GM19463 (cell line): ENCODE measurements around the gene C17orf50.
A peak's percentile ranks its signal among the peaks of the same experiment; 100 is the strongest.
"Not testable (repeated sequence)": the region's sequence is repeated elsewhere in the genome, so short reads cannot be mapped to it uniquely, and the experiment has no call there.

ENCODE experiments used
- ATAC-seq: cut with Tn5 transposase; IDR thresholded peaks from one replicate; pipeline ENCODE4 v1.9.1; 2021; ENCODE audit warnings: mild to moderate bottlenecking, moderate library complexity; ENCODE audit not compliant: unreplicated experiment

The C17orf50 gene

DNA sequence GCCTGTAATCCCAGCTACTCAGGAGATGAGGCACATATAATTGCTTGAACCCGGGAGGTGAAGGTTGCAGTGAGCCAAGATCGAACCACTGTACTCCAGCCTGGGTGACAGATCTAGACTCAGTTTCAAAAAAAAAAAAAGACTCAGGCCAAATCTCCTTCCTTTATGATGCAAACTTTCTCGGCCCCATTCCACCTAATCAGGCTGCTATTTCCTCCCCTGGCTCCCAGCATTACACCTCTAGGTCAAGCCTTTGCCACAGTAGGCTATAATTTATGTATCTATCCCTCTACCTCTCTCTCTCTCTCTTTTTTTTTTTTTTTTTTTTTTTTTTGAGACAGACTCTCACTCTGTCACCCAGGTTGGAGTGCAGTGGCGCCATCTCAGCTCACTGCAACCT, 9.1 kb upstream of the C17orf50 start:
- not testable (repeated sequence) for ATAC-seq

DNA sequence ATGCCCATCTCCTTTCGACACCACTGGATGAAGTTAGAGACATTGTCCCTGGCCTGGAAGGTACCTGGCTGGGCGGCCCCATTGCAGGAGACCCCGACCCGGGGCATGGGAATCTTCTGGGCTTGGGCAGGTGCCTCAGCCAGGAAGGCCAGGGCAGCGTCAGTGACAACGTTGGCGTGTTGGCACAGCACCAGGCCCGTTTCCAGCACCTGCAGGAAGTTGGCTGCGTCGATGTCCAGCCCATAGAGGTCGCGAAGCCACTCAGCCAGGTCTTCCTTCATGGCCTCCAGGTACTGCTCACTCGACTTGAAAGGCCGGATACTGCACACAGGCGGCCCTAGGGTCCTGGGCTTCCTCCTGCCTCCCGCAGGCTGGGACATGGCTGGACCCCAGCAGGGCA, 8.2 kb upstream of the C17orf50 start:
- ATAC-seq: no peak

DNA sequence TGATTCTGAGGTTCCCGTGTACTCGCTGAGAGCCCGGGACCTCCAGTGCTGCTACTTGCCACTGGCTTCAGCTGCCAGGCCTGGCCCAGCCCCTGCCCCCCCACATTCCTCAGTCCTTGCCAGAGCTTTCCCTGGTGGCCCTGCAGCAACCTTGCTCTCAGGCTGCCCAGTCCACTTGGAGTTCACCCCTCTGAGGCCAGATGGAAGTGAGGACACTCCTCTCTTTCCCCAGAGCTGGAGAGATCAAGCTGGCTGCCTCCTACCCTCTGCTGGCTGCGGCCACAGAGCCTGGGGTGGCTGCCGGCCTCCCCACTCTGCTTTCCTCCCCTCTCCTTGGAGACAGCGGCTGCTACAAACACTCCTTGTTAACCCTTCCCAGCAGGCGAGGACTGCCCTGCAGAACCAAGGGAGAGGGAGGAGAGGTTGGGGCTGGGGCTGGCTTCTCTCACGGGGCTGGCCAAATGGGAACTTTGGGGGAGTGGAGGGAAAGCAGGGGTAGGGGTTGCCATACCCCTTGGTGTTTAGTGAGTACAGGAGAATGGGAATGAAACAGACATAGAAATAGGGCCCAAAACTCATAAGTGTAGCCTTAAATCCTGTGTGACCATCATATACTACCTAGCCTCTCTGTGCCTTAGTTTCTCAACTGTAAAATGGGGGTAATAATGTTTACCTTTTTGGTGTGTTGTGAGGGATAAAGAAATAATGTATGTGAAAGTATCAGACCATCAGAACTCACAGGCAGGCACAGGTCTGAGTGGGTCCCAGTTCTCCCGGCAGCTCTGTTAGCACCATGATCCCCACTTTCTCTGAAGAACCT, 7.5 kb upstream of the C17orf50 start, which contains the start of gene GAS2L2:
TSS of gene GAS2L2 (minus strand) at position 295 of the 820 bp plus-strand sequence. CDS start 389 bp downstream, outside the sequence.
- no peak for ATAC-seq

DNA sequence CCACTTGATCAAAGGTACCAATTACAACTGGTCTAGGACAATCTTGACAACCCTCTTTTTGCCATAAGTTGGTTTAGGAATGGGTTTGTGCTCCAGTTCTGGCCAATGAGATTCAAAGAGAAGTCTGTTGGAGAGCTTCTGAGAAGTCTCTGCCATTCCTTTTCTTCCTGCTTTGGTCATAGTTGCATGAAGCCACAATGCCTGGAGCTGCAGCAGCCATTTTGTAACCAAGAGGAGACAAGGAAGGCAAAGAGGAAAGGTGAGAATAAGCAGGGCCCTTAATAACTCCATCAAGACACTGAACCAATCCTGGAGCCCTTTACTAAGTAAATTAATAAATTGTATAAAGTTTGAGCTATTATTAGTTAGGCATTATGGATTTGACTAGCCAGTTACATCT, 3.4 kb upstream of the C17orf50 start:
- no peak for ATAC-seq

DNA sequence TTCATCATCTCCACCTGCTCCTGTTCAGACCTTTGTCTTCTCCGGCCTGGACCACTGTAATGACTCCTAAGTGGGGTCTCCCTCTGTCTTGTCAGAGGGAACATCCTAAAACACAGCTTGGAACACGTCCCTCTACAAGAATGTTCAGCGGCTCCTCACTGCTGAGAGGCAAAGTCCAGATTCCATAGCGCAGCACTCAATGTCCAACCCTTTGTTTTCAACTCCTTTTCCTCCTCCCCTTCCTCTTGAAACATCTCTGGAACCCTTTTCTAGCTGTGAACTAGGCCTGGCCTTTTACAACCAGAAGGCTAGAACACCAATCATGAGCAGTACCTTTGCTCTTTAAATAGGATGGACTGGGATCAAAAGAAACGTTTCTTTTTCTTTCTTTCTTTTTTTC, 914 bp downstream of the C17orf50 start:
- no peak for ATAC-seq

DNA sequence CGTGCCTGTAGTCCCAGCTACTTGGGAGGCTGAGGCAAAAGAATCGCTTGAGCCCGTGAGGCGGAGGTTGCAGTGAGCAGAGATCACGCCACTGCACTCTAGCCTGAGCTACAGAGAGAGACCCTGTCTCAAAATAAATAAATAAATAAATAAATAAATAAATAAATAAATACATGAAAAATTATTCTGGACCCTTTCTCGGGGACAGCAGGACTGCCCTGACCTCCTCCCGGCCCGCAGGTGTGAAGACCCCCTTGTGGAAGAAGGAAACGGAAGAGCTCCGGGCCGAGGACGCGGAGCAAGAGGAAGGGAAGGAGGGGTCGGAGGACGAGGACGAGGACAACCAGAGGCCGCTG, 3.1 kb downstream of the C17orf50 start:
- no peak for ATAC-seq

DNA sequence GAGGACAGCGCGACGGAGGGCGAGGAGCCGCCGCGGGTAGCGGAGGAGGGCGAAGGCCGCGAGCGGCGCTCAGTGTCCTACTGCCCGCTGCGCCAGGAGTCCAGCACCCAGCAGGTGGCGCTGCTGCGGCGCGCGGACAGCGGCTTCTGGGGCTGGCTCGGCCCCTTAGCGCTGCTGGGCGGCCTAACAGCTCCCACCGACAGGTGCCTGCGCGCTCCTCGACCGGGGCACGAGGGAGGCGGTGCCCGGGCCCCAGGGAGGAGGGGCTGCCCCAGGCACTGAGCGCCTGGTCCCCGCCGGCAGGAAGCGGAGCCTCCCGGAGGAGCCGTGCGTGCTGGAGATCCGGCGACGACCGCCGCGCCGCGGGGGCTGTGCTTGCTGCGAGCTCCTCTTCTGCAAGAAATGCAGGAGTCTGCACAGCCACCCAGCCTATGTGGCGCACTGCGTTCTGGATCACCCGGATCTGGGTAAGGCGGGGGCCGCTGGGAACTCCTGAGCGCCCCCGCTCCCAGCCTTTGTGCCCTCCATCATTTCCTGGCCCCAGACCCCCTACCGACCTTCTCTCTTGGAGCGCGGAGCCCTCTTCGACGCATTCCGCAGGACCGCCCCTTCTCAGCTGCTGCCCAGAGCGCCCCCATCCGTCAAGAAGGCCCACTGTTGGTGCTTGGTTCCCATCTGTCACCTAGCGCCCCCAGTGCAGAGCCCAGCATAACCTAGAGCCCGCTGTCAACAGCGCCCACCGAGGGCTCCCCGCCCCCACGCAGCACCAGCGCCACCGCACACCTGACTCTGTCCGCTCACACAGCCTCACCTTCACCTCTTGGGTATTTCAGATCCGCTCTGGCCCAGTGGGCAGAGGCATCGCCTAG, 3.7 kb downstream of the C17orf50 start:
- ATAC-seq: peak; percentile 90

DNA sequence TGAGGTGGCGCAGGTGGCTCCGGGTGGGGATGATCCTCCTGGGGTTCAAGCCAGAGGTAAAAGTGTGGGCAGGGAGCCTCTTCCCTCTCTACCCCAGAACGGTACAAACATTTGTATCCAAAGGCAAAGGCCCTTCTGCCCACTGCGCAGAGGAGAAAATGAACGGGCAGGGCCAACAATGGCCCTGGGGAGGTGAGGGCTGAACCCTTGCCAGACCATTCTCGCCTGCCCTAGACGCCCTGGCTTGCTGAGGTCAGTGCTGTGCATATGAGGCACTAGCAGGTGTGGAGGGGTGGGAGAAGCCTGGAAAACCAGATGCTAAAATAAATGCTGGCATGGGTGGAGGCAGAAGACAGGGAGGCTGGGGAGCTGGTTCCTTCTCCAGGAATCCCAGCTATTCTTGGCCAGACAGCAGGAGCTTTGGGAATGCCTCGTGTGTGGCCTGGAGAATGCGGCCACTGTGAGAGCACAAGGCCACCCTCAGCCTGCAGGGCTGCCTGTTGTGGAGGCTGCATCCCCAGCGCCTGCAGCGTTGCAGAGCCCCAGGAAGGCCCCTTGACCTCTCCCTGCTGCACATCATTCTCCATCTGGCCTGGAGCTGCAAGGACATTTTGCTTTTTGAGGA, 4.5 kb downstream of the C17orf50 start:
- ATAC-seq: no peak

DNA sequence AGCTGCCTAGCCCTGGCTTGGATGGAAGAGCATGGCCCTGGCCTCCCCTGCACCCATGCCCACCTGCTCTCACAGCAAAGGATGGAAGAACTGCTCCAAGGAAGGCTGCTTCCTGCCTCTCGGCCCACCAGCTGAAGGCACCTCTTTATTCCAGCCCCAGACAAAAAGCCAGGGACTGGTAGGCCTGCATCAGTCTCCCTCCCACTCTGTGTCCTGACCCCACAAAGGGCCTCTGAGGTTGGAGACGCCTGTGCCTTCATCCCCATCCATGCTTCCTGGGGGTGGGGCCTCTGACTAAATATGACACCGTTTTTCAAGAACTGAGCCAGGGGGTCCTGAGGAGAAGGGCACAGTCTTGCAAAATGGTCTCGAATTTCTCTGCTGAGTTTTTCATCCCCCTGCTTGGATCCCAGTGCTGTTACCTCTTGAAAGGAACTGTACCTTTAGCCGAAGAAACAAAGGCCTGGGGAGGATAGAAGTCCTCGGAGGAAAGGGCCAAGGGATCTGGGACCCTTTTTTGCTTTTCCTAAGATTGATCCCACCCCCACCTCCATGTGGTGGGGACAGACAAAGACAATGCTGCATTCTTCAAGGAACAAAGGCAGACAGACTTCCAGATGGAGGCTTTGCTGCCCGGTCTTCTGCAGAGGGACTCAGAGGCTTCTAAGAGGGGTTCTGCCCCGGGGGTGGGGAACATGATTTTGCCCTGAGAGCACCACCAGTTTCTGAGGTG, 5.2 kb downstream of the C17orf50 start:
- ATAC-seq: no peak

DNA sequence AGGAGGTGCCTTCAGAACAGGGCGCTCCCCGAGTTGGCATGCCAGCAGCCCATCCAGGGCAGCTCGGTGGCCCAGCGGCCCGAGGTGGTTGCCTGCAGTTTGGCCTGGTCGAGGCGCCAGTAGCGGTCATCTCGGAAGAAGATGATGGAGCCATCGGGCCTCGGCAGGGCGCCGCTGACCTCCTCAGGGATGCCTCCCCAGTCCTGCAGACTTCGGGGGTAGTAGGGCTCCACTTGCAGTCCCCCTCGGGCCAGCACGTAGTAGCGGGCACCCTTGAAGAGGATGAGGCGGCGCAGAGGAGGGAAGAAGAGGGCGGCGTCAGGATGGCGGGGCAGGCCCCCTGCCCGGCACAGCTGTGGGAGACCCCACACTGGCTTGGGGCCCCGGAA, 5.8 kb downstream of the C17orf50 start:
- ATAC-seq: no peak

DNA sequence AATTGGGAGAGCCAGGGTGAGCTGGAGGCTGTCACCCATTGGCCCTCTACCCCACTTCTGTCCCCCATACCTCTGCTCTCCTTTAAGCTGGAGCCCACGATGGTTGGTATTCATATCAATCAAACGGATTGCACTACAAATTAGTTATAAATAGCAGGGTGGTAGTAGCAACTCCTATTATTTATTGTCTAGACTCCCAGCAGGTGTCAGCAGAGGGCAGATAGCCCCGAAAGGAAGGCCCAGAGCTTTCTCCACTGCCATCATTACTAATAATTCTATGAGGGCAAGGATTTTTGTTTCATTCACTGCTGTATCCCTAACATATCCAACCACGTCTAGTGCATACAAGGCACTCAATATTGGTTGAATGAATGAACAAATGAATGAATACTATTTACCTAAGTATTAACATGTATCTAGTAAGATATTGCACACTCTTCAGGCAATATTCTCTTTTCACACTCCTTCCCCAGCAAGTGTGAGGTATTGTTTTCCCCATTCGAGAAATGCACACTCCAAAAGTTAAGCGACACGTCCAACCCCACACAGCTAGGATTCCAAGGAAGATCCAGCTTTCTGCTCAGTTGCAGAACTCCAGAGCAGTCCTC, 6.3 kb downstream of the C17orf50 start:
- ATAC-seq: no peak

DNA sequence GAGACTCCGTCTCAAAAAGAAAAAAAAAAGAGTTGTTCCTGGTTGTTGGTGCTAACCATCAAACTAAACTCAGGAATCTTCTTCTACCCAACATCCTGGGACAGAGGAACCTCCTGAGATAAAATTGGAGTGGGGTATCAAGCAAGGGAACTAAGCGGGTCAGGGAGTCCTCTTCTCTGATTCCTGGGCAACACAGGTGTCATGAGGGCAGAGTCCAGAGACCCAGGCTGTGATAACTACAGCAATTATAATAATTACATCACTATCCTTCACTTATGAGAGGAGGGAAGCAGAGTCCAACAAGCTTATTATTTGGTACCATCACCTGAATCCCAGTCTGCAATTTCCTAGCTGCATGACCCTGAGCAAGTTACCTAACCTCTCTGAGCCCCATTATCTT, 8.1 kb downstream of the C17orf50 start:
- ATAC-seq: no peak

DNA sequence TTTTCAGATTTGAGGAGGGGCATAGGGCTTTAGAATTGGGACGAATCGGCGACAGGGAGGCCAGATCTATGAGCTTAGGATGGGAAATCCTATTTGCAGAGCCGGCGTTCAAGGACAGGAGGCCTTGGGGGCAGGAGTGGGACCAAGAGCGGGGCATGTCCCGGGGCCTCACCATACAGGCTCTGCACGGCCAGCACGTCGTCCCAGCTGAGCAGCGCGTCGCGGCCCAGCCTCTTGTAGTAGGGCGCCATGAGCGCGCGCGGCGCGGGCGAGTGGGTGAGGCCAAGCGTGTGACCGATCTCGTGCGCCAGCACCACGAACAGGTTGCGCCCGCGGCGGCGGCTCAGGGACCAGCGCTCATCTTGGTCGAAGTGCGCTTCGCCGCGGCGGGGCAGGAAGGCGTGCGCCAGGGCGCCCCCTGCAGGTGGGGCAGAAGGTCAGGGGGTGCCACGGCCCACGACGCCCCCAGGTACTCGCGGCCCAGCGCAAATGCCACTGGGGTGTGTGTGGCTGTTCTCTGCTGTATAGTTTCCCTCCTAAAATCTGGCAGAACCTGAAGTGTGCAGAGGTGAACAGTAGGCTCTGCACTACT, 9.3 kb downstream of the C17orf50 start:
- ATAC-seq: no peak

DNA sequence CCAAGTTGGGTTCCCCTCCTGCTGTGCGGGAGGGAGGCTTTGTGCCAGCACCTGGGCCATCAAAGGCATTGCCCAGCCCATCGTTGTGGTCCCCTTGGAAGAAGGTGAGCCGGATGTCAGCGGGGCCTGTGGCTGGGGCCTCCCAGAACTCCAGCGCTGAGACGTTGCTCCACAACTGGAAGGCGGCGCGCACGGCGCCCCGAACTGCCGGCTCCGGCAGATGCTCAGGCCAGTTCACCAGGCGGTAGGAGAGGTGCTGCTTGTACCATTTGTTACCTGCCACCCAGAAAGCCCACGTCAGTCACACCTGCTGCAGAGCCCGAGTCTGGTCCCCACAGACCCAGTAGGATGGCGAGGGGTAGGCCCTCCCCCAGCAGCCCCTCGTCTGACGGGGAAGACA, 12.4 kb downstream of the C17orf50 start:
- ATAC-seq: no peak

DNA sequence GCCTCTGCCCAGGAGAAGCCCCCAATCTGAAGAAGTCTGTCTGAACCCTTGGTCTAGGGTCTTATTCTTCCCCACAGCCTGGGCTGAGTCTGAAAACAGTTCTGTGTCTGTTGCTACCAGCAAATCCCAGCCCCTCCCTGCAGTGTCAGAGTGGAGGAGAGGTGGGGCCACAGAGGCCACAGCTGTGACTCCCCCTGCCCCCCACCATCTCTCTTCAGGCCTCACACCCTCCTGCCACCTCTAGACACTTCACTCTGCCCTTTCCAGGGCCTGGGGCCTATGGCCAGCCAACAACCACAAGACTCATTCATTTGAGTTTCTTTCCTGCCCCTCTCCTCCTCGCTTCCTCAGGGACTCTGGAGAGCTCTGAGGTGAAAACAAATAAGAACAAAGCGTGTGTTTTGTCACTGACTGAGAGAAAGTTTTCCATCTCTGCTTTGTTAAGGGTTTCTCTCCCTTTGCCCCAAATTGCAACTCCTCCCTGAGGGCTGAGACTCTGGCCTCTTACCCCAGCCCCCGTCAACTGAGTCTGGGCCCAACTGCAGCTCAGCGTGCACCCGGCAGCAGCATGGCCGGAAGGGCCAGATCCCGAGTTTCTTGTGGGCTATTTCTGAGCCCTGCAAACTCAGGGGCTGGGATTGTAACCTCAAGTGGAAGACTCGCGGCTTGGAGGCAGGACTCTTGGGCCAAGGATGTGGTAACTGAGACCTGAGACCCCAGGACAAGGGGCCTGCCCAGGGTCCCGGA, 13.2 kb downstream of the C17orf50 start:
- ATAC-seq: no peak

DNA sequence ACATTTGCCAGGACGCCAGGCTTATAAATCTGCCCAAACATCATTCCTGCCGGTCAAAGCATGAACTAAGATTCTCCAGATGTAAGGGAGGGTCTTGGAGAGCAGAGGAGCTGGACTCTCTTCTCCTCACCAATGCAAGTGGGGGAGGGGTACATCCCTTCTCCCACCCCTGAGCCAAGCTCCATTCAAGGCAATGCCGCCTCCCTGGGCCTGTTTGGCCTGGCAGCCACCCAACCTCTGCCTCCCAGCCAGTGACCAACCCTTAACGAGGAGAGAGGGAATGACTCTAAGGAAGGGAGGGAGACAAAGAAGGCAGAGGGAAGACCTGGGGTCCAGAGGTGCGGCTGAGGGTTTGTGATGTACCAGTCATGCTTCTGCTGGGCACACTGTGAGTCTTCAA, 13.8 kb downstream of the C17orf50 start:
- ATAC-seq: no peak

DNA sequence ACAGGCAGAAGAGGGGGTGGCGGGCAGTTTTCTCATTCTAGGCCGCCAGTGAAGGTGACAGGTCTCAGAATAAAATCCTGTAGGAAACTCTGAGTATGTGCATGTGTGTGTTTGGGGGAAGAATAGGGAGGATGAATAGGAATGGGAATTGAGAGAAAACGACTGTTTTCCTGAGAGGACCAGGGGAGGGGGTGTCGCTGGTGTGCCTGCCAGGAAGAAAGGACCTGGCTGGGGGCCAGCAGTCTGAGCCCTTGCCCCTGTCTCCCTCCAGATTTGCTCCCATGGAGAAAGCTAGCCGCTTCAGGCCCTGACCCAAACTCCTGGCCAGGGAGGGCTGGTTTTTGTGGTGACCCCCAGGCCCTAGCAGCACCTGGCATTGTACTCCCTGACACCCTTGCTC, 14.4 kb downstream of the C17orf50 start:
- no peak for ATAC-seq

DNA sequence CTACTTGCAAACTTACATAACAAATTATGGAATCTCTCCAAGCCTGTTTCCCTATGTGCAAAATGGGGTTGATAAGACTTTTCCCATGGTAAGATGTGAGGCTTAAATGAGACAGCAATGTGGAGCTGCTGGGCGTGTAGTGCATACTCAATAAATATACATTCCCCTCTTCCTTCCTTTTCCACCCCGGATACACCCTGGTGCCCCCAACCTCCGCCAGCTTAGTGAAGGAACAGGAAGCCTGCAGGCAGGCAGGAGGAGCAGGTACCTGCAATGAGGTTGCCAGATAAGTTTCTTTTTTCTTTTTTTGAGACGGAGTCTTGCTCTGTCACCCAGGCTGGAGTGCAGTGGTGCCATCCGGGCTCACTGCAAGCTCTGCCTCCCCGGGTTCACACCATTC, 14.9 kb downstream of the C17orf50 start:
- no peak for ATAC-seq

DNA sequence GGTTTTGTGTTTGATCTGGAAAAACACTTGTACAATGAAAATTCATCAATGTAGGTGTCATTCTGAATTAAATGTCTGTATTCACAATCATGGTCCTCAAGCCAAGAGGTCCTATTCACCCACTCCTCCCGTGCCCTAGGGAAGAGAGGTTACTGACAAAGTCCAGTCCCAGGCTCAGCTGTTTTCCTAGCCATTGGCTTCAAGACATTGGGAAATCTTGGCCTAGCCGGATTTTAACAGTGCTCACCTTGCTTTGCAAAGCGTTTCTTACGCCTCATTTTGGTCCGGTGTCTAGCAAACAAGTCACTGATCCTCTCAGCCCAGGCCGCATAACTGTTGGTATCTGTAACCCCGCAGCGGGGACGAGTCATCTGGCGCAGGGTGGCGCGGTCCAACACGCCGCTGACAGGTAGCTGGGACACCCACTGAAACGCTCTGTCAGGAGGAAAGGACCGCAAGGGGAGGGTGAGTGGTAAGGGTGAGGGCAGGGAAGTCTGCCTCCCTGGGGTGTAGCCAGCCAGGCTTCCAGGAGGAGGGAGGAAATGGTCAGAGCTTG, 18.0 kb downstream of the C17orf50 start:
- no peak for ATAC-seq
